Adrenal gland (tissue), 5 donors: ENCODE results near the gene LMF1.

Experiments used
- POLR2A ChIP-seq, 2 donors: fragments of 450-650 bp; IDR thresholded peaks; one replicate each; pipeline ENCODE4 v1.6.1; 2017; ENCODE audit warnings: antibody characterized with exemption in 2 of 2, mild to moderate bottlenecking in 2 of 2, moderate library complexity in 1 of 2
- TF ChIP-seq, protein P1 (sequence below), 6 experiments: fragments of 450-650 bp in 4 of 6; fragments of 200-600 bp in 2 of 6; sonication (generic) in 1 of 6; IDR thresholded peaks; 1 replicate in 5 of 6; 2 replicates in 1 of 6; pipeline versions ENCODE4 v1.5.1 to v1.8.0; 2016 to 2021; ENCODE audit warnings: antibody characterized with exemption in 6 of 6, mild to moderate bottlenecking in 2 of 6, moderate library complexity in 1 of 6
- donor health status: DM: no; HTN: no; CAD: no.

DNA sequence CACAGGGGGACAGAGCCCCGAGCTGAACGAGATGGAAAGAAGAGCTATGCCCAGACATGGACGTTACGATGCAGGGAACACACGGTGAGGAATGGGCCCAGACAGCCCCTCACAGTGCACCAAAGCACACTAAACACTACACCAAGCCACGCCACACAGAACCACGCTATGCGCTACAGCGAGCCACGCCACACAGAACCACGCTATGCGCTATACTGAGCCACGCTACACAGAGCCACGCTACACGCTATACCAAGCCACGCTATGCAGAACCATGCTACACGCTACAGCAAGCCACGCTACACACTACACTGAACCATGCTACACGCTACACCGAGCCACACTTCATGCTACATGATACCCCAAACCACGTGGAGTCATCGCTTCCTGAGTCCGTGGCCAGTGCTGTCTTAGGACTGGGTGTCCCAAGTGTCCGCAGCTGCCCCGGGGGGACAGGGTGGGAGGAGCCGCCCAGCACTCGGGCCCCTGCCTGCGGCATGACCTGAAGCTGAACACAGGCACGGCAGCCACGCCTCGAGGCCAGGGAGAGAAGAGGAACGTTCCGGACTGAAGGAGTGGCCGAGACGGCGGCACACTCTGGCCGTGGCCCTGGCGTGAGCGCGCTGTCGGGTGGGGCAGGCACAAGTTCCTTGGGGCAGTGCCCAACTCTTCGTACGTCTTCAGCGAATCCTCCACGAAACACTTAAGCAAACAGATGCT, 61.3 kb downstream of the LMF1 start:
- TF ChIP-seq, protein P1, sequence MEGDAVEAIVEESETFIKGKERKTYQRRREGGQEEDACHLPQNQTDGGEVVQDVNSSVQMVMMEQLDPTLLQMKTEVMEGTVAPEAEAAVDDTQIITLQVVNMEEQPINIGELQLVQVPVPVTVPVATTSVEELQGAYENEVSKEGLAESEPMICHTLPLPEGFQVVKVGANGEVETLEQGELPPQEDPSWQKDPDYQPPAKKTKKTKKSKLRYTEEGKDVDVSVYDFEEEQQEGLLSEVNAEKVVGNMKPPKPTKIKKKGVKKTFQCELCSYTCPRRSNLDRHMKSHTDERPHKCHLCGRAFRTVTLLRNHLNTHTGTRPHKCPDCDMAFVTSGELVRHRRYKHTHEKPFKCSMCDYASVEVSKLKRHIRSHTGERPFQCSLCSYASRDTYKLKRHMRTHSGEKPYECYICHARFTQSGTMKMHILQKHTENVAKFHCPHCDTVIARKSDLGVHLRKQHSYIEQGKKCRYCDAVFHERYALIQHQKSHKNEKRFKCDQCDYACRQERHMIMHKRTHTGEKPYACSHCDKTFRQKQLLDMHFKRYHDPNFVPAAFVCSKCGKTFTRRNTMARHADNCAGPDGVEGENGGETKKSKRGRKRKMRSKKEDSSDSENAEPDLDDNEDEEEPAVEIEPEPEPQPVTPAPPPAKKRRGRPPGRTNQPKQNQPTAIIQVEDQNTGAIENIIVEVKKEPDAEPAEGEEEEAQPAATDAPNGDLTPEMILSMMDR (IDR thresholded peaks at IDR 0.05), result no peak
- no peak for TF ChIP-seq POLR2A (IDR thresholded peaks at IDR 0.05)
